Prostate gland (tissue), 2 donors: ENCODE results near the gene PYROXD2.

ENCODE experiments used
- POLR2A ChIP-seq: fragments of 450-650 bp; IDR thresholded peaks from one replicate; pipeline ENCODE4 v1.6.1; 2016; ENCODE audit warnings: antibody characterized with exemption, mild to moderate bottlenecking
- POLR2AphosphoS5 ChIP-seq: sonication (generic); formaldehyde crosslinking; IDR thresholded peaks from one replicate; pipeline ENCODE4 v1.6.1; 2017; ENCODE audit warnings: antibody characterized with exemption
- TF ChIP-seq, protein P1 (sequence below), 4 experiments: fragments of 200-600 bp in 2 of 4; fragments of 450-650 bp in 2 of 4; sonication (generic) in 2 of 4; IDR thresholded peaks; 1 replicate in 3 of 4; 2 replicates in 1 of 4; pipeline ENCODE4 v1.5.1; 2016 to 2019; ENCODE audit warnings: antibody characterized with exemption in 4 of 4, mild to moderate bottlenecking in 2 of 4, moderate library complexity in 2 of 4

DNA sequence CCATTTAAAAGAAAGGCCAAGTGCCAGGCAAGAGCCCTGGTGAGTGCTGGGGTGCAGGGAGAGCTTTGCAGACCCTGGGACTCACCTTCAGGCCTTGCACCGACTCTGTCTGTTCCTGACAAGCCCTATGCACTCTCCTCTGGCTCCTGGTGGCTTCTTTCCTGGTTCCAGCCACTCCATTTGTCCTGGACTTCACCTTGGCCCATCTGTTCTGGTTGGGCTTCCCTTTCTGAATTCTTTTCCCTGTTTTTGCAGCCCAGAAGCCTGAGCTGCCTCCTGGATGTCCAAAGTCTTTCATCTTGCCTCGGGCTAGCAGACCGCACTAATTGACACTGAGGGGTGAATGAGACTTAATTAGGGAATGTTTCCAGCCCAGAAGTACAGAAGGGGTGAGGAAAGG, 60.5 kb downstream of the PYROXD2 start:
- TF ChIP-seq, protein P1, sequence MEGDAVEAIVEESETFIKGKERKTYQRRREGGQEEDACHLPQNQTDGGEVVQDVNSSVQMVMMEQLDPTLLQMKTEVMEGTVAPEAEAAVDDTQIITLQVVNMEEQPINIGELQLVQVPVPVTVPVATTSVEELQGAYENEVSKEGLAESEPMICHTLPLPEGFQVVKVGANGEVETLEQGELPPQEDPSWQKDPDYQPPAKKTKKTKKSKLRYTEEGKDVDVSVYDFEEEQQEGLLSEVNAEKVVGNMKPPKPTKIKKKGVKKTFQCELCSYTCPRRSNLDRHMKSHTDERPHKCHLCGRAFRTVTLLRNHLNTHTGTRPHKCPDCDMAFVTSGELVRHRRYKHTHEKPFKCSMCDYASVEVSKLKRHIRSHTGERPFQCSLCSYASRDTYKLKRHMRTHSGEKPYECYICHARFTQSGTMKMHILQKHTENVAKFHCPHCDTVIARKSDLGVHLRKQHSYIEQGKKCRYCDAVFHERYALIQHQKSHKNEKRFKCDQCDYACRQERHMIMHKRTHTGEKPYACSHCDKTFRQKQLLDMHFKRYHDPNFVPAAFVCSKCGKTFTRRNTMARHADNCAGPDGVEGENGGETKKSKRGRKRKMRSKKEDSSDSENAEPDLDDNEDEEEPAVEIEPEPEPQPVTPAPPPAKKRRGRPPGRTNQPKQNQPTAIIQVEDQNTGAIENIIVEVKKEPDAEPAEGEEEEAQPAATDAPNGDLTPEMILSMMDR (IDR thresholded peaks at IDR 0.05): no peak
- TF ChIP-seq POLR2A (no peak), POLR2AphosphoS5 (no peak)
